H9 (cell line): ENCODE measurements around the gene PANK2. TPM values are rescaled to one million over a fixed set of nuclear protein-coding genes. Genes with fewer than 3 reads are reported as not detected.

Source experiments
- DNase-seq: peaks from one replicate; pipeline ENCODE4 v3.0.0-alpha.2; 2017
- H2AFZ ChIP-seq: one replicate; pipeline ENCODE4 v1.6.1; 2013; ENCODE audit warnings: mild to moderate bottlenecking, low read length, control low read depth, moderate library complexity
- H2AK5ac ChIP-seq: 2 replicates; pipeline ENCODE4 v1.6.1; 2013; ENCODE audit warnings: low read length, control low read depth, mixed read lengths; ENCODE audit not compliant: insufficient read length
- H2BK120ac ChIP-seq: one replicate; pipeline ENCODE4 v1.6.1; 2013; ENCODE audit warnings: low read depth, mild to moderate bottlenecking, low read length, control low read depth, inconsistent platforms; ENCODE audit not compliant: poor library complexity, severe bottlenecking
- H2BK12ac ChIP-seq: 2 replicates; pipeline ENCODE4 v1.6.1; 2013; ENCODE audit warnings: low read length, control low read depth, mixed read lengths, low read depth; ENCODE audit not compliant: insufficient read length
- H2BK15ac ChIP-seq: 2 replicates; pipeline ENCODE4 v1.6.1; 2013; ENCODE audit warnings: low read depth, low read length, control low read depth
- H2BK20ac ChIP-seq: one replicate; pipeline ENCODE4 v1.6.1; 2013; ENCODE audit warnings: low read depth, mild to moderate bottlenecking, low read length, control low read depth, inconsistent platforms; ENCODE audit not compliant: poor library complexity, severe bottlenecking
- H2BK5ac ChIP-seq: 2 replicates; pipeline ENCODE4 v1.6.1; 2013; ENCODE audit warnings: low read length, control low read depth, mixed read lengths; ENCODE audit not compliant: insufficient read length
- H3K14ac ChIP-seq: 2 replicates; pipeline ENCODE4 v1.6.1; 2013; ENCODE audit warnings: low read length, control low read depth; ENCODE audit not compliant: insufficient read depth
- H3K18ac ChIP-seq: 2 replicates; pipeline ENCODE4 v1.6.1; 2013; ENCODE audit warnings: low read depth, mild to moderate bottlenecking, mixed read lengths, low read length, control low read depth; ENCODE audit not compliant: insufficient read length
- H3K23ac ChIP-seq: 2 replicates; pipeline ENCODE4 v1.6.1; 2013; ENCODE audit warnings: low read length, control low read depth, mixed read lengths, low read depth; ENCODE audit not compliant: insufficient read length
- H3K23me2 ChIP-seq: 2 replicates; pipeline ENCODE4 v1.6.1; 2013; ENCODE audit warnings: low read depth, mild to moderate bottlenecking, mixed read lengths, low read length, control low read depth; ENCODE audit not compliant: insufficient read length, poor library complexity, severe bottlenecking
- H3K27ac ChIP-seq: 2 replicates; pipeline ENCODE4 v1.5.1; 2013; ENCODE audit warnings: low read length, control low read depth, mixed read lengths, low read depth; ENCODE audit not compliant: insufficient read length
- H3K27me3 ChIP-seq: 2 replicates; pipeline ENCODE4 v1.6.1; 2013; ENCODE audit warnings: low read length, control low read depth, inconsistent platforms; ENCODE audit not compliant: insufficient read depth
- H3K4ac ChIP-seq: 2 replicates; pipeline ENCODE4 v1.6.1; 2013; ENCODE audit warnings: low read depth, mild to moderate bottlenecking, control low read depth, inconsistent platforms, low read length, moderate library complexity
- H3K4me1 ChIP-seq: 2 replicates; pipeline ENCODE4 v1.6.1; 2013; ENCODE audit warnings: low read length, control low read depth, inconsistent platforms; ENCODE audit not compliant: insufficient read depth
- H3K4me2 ChIP-seq: 2 replicates; pipeline ENCODE4 v1.6.1; 2013; ENCODE audit warnings: low read length, control low read depth, mixed read lengths; ENCODE audit not compliant: insufficient read length, insufficient read depth
- H3K56ac ChIP-seq: 2 replicates; pipeline ENCODE4 v1.6.1; 2013; ENCODE audit warnings: low read depth, mild to moderate bottlenecking, mixed read lengths, low read length, control low read depth; ENCODE audit not compliant: insufficient read length
- H3K79me1 ChIP-seq: 2 replicates; pipeline ENCODE4 v1.6.1; 2013; ENCODE audit warnings: low read depth, mild to moderate bottlenecking, moderate library complexity, low read length, control low read depth, inconsistent platforms; ENCODE audit not compliant: insufficient read depth, poor library complexity, severe bottlenecking
- H3K79me2 ChIP-seq: 2 replicates; pipeline ENCODE4 v1.6.1; 2013; ENCODE audit warnings: low read length, control low read depth, inconsistent platforms; ENCODE audit not compliant: insufficient read depth
- H3K9ac ChIP-seq: 2 replicates; pipeline ENCODE4 v1.6.1; 2013; ENCODE audit warnings: low read length, control low read depth, mixed read lengths; ENCODE audit not compliant: insufficient read length; ENCODE audit errors: extremely low read depth
- H3K9me3 ChIP-seq: one replicate; pipeline ENCODE4 v1.6.1; 2013; ENCODE audit warnings: low read depth, low read length, inconsistent platforms; ENCODE audit not compliant: control insufficient read depth
- H3T11ph ChIP-seq: one replicate; pipeline ENCODE4 v1.6.1; 2013; ENCODE audit warnings: mild to moderate bottlenecking, low read length, control low read depth, inconsistent platforms
- H4K20me1 ChIP-seq: one replicate; pipeline ENCODE4 v1.6.1; 2013; ENCODE audit not compliant: control insufficient read depth, insufficient read length, insufficient read depth
- H4K5ac ChIP-seq: 2 replicates; pipeline ENCODE4 v1.6.1; 2013; ENCODE audit warnings: low read depth, mild to moderate bottlenecking, mixed read lengths, low read length, control low read depth; ENCODE audit not compliant: insufficient read length
- H4K8ac ChIP-seq: replicated peaks from 2 replicates; pipeline ENCODE4 v1.6.1; 2013; ENCODE audit warnings: low read length, control low read depth, mixed read lengths, low read depth; ENCODE audit not compliant: insufficient read length
- H4K91ac ChIP-seq: 2 replicates; pipeline ENCODE4 v1.6.1; 2013; ENCODE audit warnings: low read depth, mild to moderate bottlenecking, moderate library complexity, mixed read lengths, low read length, control low read depth; ENCODE audit not compliant: insufficient read length
- H3K27ac Mint-ChIP-seq, 3 experiments: 2 replicates in 2 of 3; 3 replicates in 1 of 3; pipeline ENCODE4 v1.8.0; 2020 to 2021; ENCODE audit warnings: mixed read lengths in 3 of 3, mild to moderate bottlenecking in 1 of 3, moderate library complexity in 1 of 3
- H3K27me3 Mint-ChIP-seq: 2 replicates; pipeline ENCODE4 v1.8.0; 2021; ENCODE audit warnings: low read depth, mild to moderate bottlenecking, moderate library complexity, mixed read lengths
- H3K36me3 Mint-ChIP-seq, 3 experiments: 2 replicates in 2 of 3; 3 replicates in 1 of 3; pipeline ENCODE4 v1.8.0; 2020 to 2021; ENCODE audit warnings: low read depth in 3 of 3, mixed read lengths in 3 of 3; ENCODE audit not compliant: insufficient read depth in 1 of 3
- H3K4me1 Mint-ChIP-seq, 2 experiments: 2 replicates each; pipeline ENCODE4 v1.8.0; 2020; ENCODE audit warnings: mixed read lengths in 2 of 2
- H3K4me3 Mint-ChIP-seq, 2 experiments: 2 replicates in 1 of 2; 3 replicates in 1 of 2; pipeline ENCODE4 v1.8.0; 2020 to 2021; ENCODE audit warnings: mild to moderate bottlenecking in 2 of 2, mixed read lengths in 2 of 2, moderate library complexity in 1 of 2
- H3K9me3 Mint-ChIP-seq, 2 experiments: 2 replicates in 1 of 2; 3 replicates in 1 of 2; pipeline ENCODE4 v1.8.0; 2020; ENCODE audit warnings: mild to moderate bottlenecking in 2 of 2, mixed read lengths in 2 of 2, moderate library complexity in 1 of 2
- CTCF ChIP-seq: fragments of 200-600 bp; sonication (generic); conservative IDR thresholded peaks from 3 replicates; pipeline ENCODE4 v1.8.0; 2021; ENCODE audit warnings: antibody characterized with exemption, mild to moderate bottlenecking
- WGBS: extraction: QIAGEN DNeasy Blood & Tissue Kit; methylation state at CpG from one replicate; pipeline ENCODE4 v1.1.7; 2013; ENCODE audit warnings: missing lambda C conversion rate, low lambda C conversion rate, mixed read lengths; ENCODE audit not compliant: insufficient read length; ENCODE audit errors: extremely low coverage; 5-methylcytosine and 5-hydroxymethylcytosine counted together
- total RNA-seq: library from RNA; stranded (reverse); gene quantifications from 2 replicates; pipeline ENCODE4 v1.2.1, GENCODE V29; 2021

PANK2 gene
- total RNA-seq, 1 experiment from 2014 or later, result 65.4 TPM

DNA sequence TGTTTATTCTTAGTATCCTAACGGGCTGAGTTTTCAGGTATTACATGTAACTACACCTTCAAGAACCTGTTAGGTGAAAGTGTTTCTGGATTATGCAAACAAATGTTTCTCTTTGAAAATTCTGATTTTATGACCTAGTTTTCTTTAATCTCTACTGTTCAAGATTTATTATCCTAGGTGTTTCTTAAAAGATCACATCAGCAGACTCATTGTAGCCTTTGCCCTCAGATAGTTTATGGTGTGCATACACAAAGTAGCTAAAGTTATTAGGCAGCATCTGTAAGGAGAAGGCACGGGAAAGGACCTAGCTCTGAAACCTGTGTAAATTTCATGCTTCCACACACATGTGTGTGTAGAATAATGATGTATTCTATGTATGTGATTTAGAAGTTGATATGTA is 21.7 kb downstream of the PANK2 start:
- H3K79me2 ChIP-seq, result peaks cover 41% of the 10 kb centered on the region; the same call in 1 of the 2 replicates
- no peak overlapping the region for H2BK20ac ChIP-seq
- Mint-ChIP-seq H3K9me3 (no peaks in the 10 kb centered on the region), H3K4me1 (0 out of 4 replicates have a peak, but pooled peaks cover 0 to 3% of the 10 kb centered on the region in 2 experiments), H3K4me3 (no peak overlapping the region), H3K36me3 (peaks cover 65 to 82% (median 79%) of the 10 kb centered on the region in 3 experiments; a peak in 6 of 7 replicates), H3K27me3 (no peaks in the 10 kb centered on the region), H3K27ac (no peak overlapping the region; a peak in 1 of 7 replicates)
- H2BK12ac ChIP-seq, result no peak overlapping the region
- no peak for TF ChIP-seq CTCF
- no peak overlapping the region for H2AK5ac ChIP-seq
- no peak overlapping the region for H2BK5ac ChIP-seq
- no peaks in the 10 kb centered on the region for H3K79me1 ChIP-seq
- H3K4ac ChIP-seq, result no peak overlapping the region
- no peak overlapping the region for H2BK15ac ChIP-seq
- no peak for DNase-seq
- H3K18ac ChIP-seq, result no peak overlapping the region
- no peak overlapping the region for H3K23ac ChIP-seq
- H3K23me2 ChIP-seq, result no peaks in the 10 kb centered on the region
- H3T11ph ChIP-seq, result no peak overlapping the region
- H3K4me1 ChIP-seq, result no peaks in the 10 kb centered on the region
- no peak overlapping the region for H3K14ac ChIP-seq
- H3K9me3 ChIP-seq, result no peaks in the 10 kb centered on the region
- no peak overlapping the region for H4K5ac ChIP-seq
- no peak overlapping the region for H3K4me2 ChIP-seq
- H3K27me3 ChIP-seq, result no peaks in the 10 kb centered on the region
- no peak overlapping the region for H3K56ac ChIP-seq
- no peak overlapping the region for H4K91ac ChIP-seq
- H4K20me1 ChIP-seq, result no peaks in the 10 kb centered on the region
- no peak overlapping the region for H4K8ac ChIP-seq
- H3K27ac ChIP-seq, result no peak overlapping the region
- no peak overlapping the region for H2AFZ ChIP-seq
- no CpG with 5 or more reads among the region's 2 CpGs for WGBS
- H2BK120ac ChIP-seq, result no peak overlapping the region
- H3K9ac ChIP-seq, result no peak overlapping the region
